Measurements from ENCODE around the gene VAMP1.

Gene VAMP1

GRCh38 chr12:6443361-6443983 lies 27.0 kb downstream of the VAMP1 start:
- POLR2A ChIA-PET: interaction anchor here (1.4 kb wide), 1 partner anchor 27 kb away, joined by 7 read pairs; the partner anchor contains the start of gene VAMP1
- CTCF ChIA-PET: interaction anchor here (1.0 to 1.2 kb wide), 2 partner anchors 20 to 23 kb away, joined by 3 to 5 read pairs; no protein-coding TSS in a partner anchor
- no peak for TF ChIP-seq FOXK2 (IDR thresholded peaks at IDR 0.05)
- no peak for TF ChIP-seq LEF1 (IDR thresholded peaks at IDR 0.05; ENCODE audit: borderline replicate concordance)
- TF ChIP-seq, protein P1, sequence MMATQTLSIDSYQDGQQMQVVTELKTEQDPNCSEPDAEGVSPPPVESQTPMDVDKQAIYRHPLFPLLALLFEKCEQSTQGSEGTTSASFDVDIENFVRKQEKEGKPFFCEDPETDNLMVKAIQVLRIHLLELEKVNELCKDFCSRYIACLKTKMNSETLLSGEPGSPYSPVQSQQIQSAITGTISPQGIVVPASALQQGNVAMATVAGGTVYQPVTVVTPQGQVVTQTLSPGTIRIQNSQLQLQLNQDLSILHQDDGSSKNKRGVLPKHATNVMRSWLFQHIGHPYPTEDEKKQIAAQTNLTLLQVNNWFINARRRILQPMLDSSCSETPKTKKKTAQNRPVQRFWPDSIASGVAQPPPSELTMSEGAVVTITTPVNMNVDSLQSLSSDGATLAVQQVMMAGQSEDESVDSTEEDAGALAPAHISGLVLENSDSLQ (IDR thresholded peaks at IDR 0.05): no peak
- TF ChIP-seq FOXM1 (IDR thresholded peaks at IDR 0.05; ENCODE audit: borderline replicate concordance): no peak
- TF ChIP-seq CTBP1 (IDR thresholded peaks at IDR 0.05; ENCODE audit: borderline replicate concordance): no peak
- TF ChIP-seq BHLHE40 (IDR thresholded peaks at IDR 0.05; ENCODE audit: borderline replicate concordance): no peak
- TF ChIP-seq ELF4 (IDR thresholded peaks at IDR 0.05): no peak
- no peak for TF ChIP-seq TARDBP (IDR thresholded peaks at IDR 0.05)
- no peak for TF ChIP-seq HDGF (IDR thresholded peaks at IDR 0.05; ENCODE audit: borderline replicate concordance)
- TF ChIP-seq SP1 (IDR thresholded peaks at IDR 0.05): no peak
- DNase-seq (ENCODE audit: extremely low spot score): no peak

DNA sequence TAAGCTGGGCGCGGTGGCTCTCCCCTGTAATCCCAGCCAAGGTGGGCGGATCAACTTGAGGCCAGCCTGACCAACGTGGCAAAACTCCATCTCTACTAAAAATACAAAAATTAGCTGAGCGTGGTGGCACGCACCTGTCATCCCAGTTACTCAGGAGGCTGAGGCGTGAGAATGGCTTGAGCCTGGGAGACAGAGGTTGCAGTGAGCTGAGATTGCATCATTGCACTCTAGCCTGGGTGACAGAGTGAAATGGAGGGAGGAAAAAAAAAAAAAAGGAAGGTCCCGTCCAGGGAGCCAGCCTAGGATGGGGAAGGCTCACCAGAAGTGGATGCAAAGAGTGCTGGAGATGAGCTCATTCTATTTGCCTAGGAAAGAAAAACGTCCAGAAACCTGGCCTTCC lies 27.6 kb downstream of the VAMP1 start:
- POLR2A ChIA-PET: interaction anchor here (1.1 to 1.7 kb wide), 4 partner anchors 10 to 28 kb away, joined by 3 to 7 read pairs (median 4); partner anchors contain the start of gene VAMP1
- CTCF ChIA-PET: interaction anchor here (1.0 kb wide), 1 partner anchor 19 kb away, joined by 5 read pairs; no protein-coding TSS in a partner anchor
- DNase-seq (ENCODE audit: extremely low spot score): no peak
- TF ChIP-seq L3MBTL2 (conservative IDR thresholded peaks at IDR 0.05) (no peak), TARDBP (IDR thresholded peaks at IDR 0.05) (no peak), CTBP1 (IDR thresholded peaks at IDR 0.05; ENCODE audit: borderline replicate concordance) (no peak), FOXK2 (IDR thresholded peaks at IDR 0.05) (no peak), NFRKB (IDR thresholded peaks at IDR 0.05) (no peak), HDGF (IDR thresholded peaks at IDR 0.05; ENCODE audit: borderline replicate concordance) (no peak), FOXM1 (IDR thresholded peaks at IDR 0.05; ENCODE audit: borderline replicate concordance) (no peak), ELF4 (IDR thresholded peaks at IDR 0.05) (no peak), FOXA1 (IDR thresholded peaks at IDR 0.05) (no peak), SP1 (IDR thresholded peaks at IDR 0.05) (no peak), LEF1 (IDR thresholded peaks at IDR 0.05; ENCODE audit: borderline replicate concordance) (no peak), SUZ12 (IDR thresholded peaks at IDR 0.05) (no peak), BHLHE40 (IDR thresholded peaks at IDR 0.05; ENCODE audit: borderline replicate concordance) (no peak), ZNF384 (IDR thresholded peaks at IDR 0.05) (no peak), ARNT (IDR thresholded peaks at IDR 0.05) (no peak)
- TF ChIP-seq, protein P1 (IDR thresholded peaks at IDR 0.05): no peak

DNA sequence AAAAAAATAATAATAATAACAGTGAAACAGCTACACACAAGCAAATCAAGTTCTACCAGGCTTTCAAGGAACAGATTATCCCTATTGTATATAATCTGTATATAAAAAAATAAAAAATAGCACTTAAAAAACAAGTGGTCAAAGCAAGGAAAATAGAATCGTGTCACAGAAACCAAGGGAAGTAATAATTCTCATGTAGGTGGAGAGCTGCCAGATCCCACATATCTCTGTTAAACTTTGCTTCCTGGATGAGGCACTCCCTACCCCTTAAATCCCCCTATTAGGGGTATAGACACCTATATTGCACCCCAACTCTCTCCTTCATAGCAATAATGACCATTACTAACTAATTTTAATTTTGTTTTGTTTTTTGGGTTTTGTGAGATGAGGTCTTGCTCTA lies 30.1 kb downstream of the VAMP1 start:
- ChIA-PET POLR2A (interaction anchor here (0.9 to 2.3 kb wide), 2 partner anchors 30 to 53 kb away, joined by 3 to 8 read pairs; partner anchors contain the start of genes MRPL51 and VAMP1), CTCF (interaction anchor here (1.2 kb wide), 1 partner anchor 25 kb away, joined by 3 read pairs; no protein-coding TSS in a partner anchor)
- TF ChIP-seq SP1 (IDR thresholded peaks at IDR 0.05) (no peak), CTBP1 (IDR thresholded peaks at IDR 0.05; ENCODE audit: borderline replicate concordance) (no peak), NFRKB (IDR thresholded peaks at IDR 0.05) (no peak), HDGF (IDR thresholded peaks at IDR 0.05; ENCODE audit: borderline replicate concordance) (no peak), ELF4 (IDR thresholded peaks at IDR 0.05) (no peak)
- DNase-seq (ENCODE audit: extremely low spot score): no peak

DNA sequence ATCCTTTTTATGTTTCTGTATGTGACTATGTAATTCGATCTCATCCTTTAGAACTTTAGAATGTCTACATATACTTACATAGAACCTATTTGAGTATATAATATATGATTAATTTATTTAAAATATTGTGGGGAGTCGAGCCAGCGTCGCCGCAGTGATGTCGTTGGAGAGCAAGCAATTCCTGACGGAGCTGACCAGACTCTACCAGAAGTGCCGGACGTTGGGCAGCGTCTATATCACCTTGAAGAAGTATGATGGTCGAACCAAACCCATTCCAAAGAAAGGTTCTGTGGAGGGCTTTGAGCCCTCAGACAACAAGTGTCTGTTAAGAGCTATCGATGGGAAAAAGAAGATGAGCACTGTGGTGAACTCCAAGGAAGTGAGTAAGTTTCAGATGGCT lies 32.1 kb downstream of the VAMP1 start:
- TF ChIP-seq SUZ12 (IDR thresholded peaks at IDR 0.05): no peak
- no peak for TF ChIP-seq HDGF (IDR thresholded peaks at IDR 0.05; ENCODE audit: borderline replicate concordance)
- TF ChIP-seq FOXM1 (IDR thresholded peaks at IDR 0.05; ENCODE audit: borderline replicate concordance): no peak
- no peak for TF ChIP-seq SP1 (IDR thresholded peaks at IDR 0.05)
- no peak for TF ChIP-seq FOXK2 (IDR thresholded peaks at IDR 0.05)
- TF ChIP-seq LEF1 (IDR thresholded peaks at IDR 0.05; ENCODE audit: borderline replicate concordance): no peak
- TF ChIP-seq FOXA1 (IDR thresholded peaks at IDR 0.05): no peak
- no peak for TF ChIP-seq NFRKB (IDR thresholded peaks at IDR 0.05)
- TF ChIP-seq ZNF384 (IDR thresholded peaks at IDR 0.05): no peak
- TF ChIP-seq TARDBP (IDR thresholded peaks at IDR 0.05): no peak
- ChIA-PET POLR2A (interaction anchor here (1.0 to 2.3 kb wide), 2 partner anchors 32 to 96 kb away, joined by 4 to 8 read pairs; partner anchors contain the start of genes GAPDH and VAMP1), CTCF (interaction anchor here (1.1 kb wide), 1 partner anchor 27 kb away, joined by 3 read pairs; no protein-coding TSS in a partner anchor)
- no peak for DNase-seq (ENCODE audit: extremely low spot score)

GRCh38 chr12:6437586-6437985 lies 32.9 kb downstream of the VAMP1 start:
- POLR2A ChIA-PET: no interaction called here
- no peak for TF ChIP-seq SP1 (IDR thresholded peaks at IDR 0.05)
- TF ChIP-seq ZNF384 (IDR thresholded peaks at IDR 0.05): no peak
- TF ChIP-seq, protein P1 (IDR thresholded peaks at IDR 0.05): no peak
- no peak for TF ChIP-seq SUZ12 (IDR thresholded peaks at IDR 0.05)
- TF ChIP-seq LEF1 (IDR thresholded peaks at IDR 0.05; ENCODE audit: borderline replicate concordance): no peak
- no peak for TF ChIP-seq NFRKB (IDR thresholded peaks at IDR 0.05)
- no peak for TF ChIP-seq CTBP1 (IDR thresholded peaks at IDR 0.05; ENCODE audit: borderline replicate concordance)
- CTCF ChIA-PET: no interaction called here
- no peak for DNase-seq (ENCODE audit: extremely low spot score)
